HG03159 (cell line): ENCODE results near the gene CADPS2.

ENCODE experiments used
- ATAC-seq: cut with Tn5 transposase; IDR thresholded peaks from one replicate; pipeline ENCODE4 v1.9.1; 2021; ENCODE audit warnings: mild to moderate bottlenecking, moderate library complexity; ENCODE audit not compliant: unreplicated experiment

The CADPS2 gene

GRCh38 chr7:122407195-122407594, 479.1 kb downstream of the CADPS2 start:
- ATAC-seq: no peak

- ATAC-seq: peak; percentile 48
Measured at GRCh38 chr7:122403113-122403512, 483.1 kb downstream of the CADPS2 start.

DNA sequence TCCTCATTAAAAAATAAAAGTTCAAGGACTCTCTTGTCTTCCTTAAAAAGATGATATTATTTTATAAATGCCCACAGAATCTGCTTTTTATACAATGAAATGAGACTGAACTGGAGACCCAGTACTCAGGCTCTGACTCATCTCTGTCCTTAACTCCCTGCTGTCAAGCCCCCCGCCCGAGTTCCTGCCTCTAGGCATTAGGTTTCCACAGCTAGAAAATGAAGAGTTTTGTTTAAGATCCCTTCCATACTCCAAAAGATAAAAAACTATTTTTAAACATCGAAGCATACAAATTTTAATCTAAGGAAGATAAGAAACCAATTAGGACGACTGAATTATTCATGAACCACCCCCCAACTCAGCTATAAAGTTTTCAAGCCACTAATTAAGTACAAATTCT, 484.0 kb downstream of the CADPS2 start:
- no peak for ATAC-seq

- no peak for ATAC-seq
Measured at GRCh38 chr7:122397381-122397780, 488.9 kb downstream of the CADPS2 start.

- ATAC-seq: no peak
Measured at GRCh38 chr7:122394512-122394911, 491.7 kb downstream of the CADPS2 start.

DNA sequence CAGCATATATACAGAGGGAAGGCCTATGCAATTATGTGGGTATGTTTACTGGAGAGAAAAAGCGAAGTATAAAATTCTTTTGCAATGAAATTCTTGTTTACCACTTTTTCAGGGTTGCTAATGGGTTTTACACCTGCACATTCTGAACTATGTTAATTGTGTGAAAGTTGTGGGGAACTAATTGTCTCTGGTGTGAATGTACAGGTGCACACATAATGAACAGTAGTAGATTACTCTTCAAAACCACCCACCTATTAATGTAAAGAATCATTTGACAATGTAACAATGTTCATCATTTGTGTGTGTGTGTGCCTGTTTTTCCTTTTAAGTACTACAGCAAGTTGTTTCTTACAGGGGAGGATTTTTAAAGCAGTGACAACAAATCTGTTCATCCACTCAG, 501.7 kb downstream of the CADPS2 start:
- no peak for ATAC-seq

DNA sequence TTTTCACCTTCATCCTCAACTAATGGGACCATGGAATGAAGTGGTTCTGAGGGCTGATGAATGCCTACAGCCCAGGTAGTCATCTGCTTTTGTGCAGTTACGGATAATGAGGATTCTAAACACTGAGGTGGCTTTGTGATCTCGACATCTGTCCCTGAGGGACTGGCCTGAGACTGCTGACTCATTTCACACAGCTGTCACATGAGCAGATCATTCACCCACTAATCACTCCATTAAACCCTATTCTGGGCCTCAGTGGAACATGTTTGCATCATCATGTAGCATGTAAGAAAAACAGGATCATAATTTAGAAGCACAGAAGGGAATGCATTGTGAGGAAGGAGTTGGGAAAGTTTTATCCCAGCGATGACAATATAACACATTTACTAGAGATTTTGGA, 502.3 kb downstream of the CADPS2 start:
- peak; percentile 93 for ATAC-seq

- ATAC-seq: no peak
Measured at GRCh38 chr7:122380992-122381391, 505.3 kb downstream of the CADPS2 start.

DNA sequence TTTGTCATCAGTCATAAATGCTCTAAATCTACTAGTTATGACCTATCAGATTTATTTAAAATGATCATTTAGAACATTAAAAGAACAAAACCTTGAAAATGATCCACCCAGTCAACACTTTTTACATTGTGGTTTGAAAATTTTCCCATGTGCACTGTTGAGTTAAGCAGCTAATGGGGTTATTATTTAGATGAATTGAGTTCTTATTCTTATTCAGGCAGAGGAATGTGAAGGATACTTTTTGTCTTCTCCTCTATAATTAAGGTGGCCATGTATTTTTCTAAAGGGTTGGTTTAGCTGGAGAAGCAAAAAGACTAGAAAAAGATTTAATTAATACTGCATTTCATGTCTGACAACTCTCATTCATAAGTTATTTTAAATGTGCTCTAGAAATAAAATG, 506.8 kb downstream of the CADPS2 start:
- ATAC-seq: no peak

GRCh38 chr7:122369756-122370155, 516.5 kb downstream of the CADPS2 start:
- ATAC-seq: no peak

GRCh38 chr7:122364761-122365280, 521.4 kb downstream of the CADPS2 start:
- no peak for ATAC-seq

- no peak for ATAC-seq
Measured at GRCh38 chr7:122363144-122363543, 523.1 kb downstream of the CADPS2 start.

GRCh38 chr7:122362473-122362872, 523.8 kb downstream of the CADPS2 start:
- ATAC-seq: no peak

- no peak for ATAC-seq
Measured at GRCh38 chr7:122354656-122355055, 531.6 kb downstream of the CADPS2 start.

- ATAC-seq: no peak
Measured at GRCh38 chr7:122352454-122352853, 533.8 kb downstream of the CADPS2 start.

- ATAC-seq: no peak
Measured at GRCh38 chr7:122350701-122351100, 535.6 kb downstream of the CADPS2 start.

DNA sequence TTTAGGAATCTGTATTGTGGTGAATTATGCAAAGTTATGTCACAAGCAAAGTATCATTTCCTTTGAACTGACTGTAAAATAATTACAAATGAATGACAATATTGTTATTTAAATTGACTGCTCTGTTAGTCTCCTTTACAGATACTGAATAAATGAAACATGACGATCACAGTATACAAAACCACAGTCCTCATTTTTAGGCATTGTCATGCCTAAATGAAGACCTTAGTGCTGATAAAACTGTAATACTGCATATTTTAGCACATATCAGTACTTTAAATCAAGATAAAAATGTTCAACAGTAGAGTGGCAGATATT, 542.0 kb downstream of the CADPS2 start:
- ATAC-seq: no peak

GRCh38 chr7:122343601-122344302, 542.5 kb downstream of the CADPS2 start:
- no peak for ATAC-seq

GRCh38 chr7:122340427-122340826, 545.8 kb downstream of the CADPS2 start:
- ATAC-seq: no peak

DNA sequence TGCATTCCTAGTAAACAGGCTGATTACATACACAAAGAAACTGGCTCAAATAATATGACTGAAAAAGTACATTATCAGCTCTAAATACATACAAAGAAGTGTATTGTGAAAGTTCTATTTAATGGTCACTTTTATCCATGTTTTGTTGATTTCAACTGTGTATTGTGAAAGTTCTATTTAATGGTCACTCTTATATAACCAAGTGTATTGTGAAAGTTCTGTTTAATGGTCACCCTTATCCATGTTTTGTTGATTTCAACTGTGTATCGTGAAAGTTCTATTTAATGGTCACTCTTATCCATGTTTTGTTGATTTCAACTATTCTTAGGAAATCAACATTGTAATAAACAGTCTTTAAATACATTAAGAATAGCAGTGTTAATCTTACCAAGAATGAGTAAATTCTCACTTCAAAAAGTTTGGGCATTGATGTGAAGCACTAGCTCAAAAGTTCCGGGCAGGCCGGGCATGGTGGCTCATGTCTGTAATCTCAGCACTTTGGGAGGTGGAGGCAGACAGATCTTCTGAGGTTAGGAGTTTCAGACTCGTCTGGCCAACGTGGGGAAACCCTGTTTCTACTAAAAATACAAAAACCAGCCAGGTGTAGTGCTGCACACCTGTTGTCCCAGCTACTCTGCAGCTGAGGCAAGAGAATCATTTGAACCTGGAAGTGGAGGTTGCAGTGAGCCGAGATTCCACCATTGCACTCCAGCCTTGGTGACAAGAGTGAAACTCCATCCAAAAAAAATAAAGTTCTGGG, 546.9 kb downstream of the CADPS2 start:
- no peak for ATAC-seq

- ATAC-seq: no peak
Measured at GRCh38 chr7:122337011-122337410, 549.2 kb downstream of the CADPS2 start.

DNA sequence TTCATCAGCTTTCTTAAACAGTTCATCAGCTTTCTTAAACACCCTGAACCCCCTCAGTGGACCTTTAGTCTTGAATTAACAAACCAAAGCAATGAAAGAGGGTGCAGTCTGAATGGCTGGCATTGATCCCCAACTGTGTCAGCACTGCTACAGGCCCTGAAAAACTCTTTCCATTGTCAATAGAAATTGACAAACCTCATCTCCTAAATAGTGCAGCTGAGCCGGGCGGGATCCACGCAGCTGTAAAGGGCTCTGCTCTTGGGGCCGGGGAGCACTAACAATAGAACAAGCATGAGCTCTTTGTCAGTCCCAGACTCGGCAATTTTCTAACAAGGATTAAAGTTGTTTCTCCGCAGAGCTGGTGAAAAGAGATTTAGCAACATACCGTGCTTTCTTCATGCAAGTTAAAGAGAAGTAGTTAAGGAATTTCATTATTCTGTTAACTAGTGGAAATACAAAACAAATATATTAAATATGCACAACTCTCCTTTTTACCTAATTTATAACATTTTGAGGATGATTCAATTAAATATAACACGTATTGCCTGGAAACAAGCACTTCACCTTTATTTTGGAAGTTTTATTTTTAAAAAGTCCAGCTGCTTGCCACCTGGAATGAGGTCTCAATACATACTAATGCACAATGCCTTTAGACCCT, 557.0 kb downstream of the CADPS2 start:
- no peak for ATAC-seq
